OCI-LY3 (cell line): ENCODE measurements around the gene DOCK1.

ENCODE experiments used
- CTCF ChIP-seq: fragments of 200-600, 300-600 bp; sonication (generic); IDR thresholded peaks from 2 replicates; pipeline ENCODE4 v1.5.1; 2014; ENCODE audit warnings: antibody characterized with exemption, low read length, low read depth
- EZH2phosphoT487 ChIP-seq: fragments of 200-600 bp; shearing (Covaris generic); IDR thresholded peaks from 2 replicates; pipeline ENCODE4 v1.6.1; 2018; ENCODE audit warnings: antibody characterized with exemption, mixed run types, low read depth

- TF ChIP-seq CTCF = no peak
- TF ChIP-seq EZH2phosphoT487 = no peak
These were observed 408.9 kb downstream of the DOCK1 start for GRCh38 chr10:127313996-127314700.
